ENCODE data around the gene SLC9A9. TPM values are rescaled to one million over a fixed set of nuclear protein-coding genes. Genes with fewer than 3 reads are reported as not detected.

SLC9A9 gene
- total RNA-seq, 1 experiment from 2014 or later: 1.4 TPM

DNA sequence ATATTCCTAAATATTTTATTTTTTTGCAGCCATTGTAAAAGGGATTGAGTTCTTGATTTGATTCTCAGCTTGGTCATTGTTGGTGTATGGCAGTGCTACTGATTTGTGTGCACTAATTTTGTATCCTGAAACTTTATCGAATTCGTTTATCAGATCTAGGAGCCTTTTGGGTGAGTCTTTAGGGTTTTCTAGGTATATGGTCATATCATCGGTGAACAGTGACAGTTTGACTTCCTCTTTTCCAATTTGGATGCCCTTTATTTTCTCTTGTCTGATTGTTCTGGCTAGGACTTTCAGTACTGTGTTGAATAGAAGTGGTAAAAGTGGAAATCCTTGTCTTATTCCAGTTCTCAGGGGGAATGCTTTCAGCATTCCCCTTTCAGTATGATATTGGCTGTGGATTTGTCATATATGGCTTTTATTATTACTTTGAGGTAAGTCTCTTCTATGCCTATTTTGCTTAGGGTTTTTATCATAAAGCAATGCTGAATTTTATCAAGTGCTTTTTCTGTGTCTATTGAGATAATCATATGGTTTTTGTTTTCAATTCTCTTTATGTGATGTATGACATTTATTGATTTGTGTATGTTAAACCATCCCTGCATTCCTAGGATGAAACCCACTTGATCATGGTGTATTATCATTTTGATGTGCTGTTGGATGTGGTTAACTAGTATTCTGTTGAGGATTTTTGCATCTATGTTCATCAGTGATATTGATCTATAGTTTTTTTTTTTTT is 11.4 kb upstream of the SLC9A9 start:
- CTCF ChIA-PET: no interaction called here
- intact Hi-C loops (cut with micrococcal nuclease; ENCODE audit: unreplicated experiment): no loop called here
- H3K36me3 ChIP-seq (ENCODE audit: insufficient read depth, low read length, poor library complexity, severe bottlenecking): no peaks in the 10 kb centered on the region
- TF ChIP-seq, protein P1, sequence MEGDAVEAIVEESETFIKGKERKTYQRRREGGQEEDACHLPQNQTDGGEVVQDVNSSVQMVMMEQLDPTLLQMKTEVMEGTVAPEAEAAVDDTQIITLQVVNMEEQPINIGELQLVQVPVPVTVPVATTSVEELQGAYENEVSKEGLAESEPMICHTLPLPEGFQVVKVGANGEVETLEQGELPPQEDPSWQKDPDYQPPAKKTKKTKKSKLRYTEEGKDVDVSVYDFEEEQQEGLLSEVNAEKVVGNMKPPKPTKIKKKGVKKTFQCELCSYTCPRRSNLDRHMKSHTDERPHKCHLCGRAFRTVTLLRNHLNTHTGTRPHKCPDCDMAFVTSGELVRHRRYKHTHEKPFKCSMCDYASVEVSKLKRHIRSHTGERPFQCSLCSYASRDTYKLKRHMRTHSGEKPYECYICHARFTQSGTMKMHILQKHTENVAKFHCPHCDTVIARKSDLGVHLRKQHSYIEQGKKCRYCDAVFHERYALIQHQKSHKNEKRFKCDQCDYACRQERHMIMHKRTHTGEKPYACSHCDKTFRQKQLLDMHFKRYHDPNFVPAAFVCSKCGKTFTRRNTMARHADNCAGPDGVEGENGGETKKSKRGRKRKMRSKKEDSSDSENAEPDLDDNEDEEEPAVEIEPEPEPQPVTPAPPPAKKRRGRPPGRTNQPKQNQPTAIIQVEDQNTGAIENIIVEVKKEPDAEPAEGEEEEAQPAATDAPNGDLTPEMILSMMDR (conservative IDR thresholded peaks at IDR 0.05; ENCODE audit: low read depth, low read length): no peak
- TF ChIP-seq EZH2 (IDR thresholded peaks at IDR 0.05; ENCODE audit: borderline replicate concordance, low read depth, low read length, poor library complexity, severe bottlenecking): no peak
- H3K27ac ChIP-seq (ENCODE audit: low read depth, low read length, poor library complexity, severe bottlenecking): no peak overlapping the region
- H3K4me1 ChIP-seq (ENCODE audit: insufficient read depth, low read length, poor library complexity, severe bottlenecking): no peaks in the 10 kb centered on the region
- no peaks in the 10 kb centered on the region for H3K9me3 ChIP-seq (ENCODE audit: low read depth, low read length, poor library complexity, severe bottlenecking)
- POLR2A ChIA-PET (ENCODE audit: low non-redundant PET): no interaction called here
- no peak for DNase-seq (ENCODE audit: low spot score)
- BruUV-seq (replicated peaks): no TSS peak
- H3K4me3 ChIP-seq (ENCODE audit: low read depth, low read length, poor library complexity, severe bottlenecking): no peak overlapping the region
- H3K27me3 ChIP-seq (replicated peaks; ENCODE audit: insufficient read depth, low read depth, low read length, poor library complexity): no peaks in the 10 kb centered on the region

DNA sequence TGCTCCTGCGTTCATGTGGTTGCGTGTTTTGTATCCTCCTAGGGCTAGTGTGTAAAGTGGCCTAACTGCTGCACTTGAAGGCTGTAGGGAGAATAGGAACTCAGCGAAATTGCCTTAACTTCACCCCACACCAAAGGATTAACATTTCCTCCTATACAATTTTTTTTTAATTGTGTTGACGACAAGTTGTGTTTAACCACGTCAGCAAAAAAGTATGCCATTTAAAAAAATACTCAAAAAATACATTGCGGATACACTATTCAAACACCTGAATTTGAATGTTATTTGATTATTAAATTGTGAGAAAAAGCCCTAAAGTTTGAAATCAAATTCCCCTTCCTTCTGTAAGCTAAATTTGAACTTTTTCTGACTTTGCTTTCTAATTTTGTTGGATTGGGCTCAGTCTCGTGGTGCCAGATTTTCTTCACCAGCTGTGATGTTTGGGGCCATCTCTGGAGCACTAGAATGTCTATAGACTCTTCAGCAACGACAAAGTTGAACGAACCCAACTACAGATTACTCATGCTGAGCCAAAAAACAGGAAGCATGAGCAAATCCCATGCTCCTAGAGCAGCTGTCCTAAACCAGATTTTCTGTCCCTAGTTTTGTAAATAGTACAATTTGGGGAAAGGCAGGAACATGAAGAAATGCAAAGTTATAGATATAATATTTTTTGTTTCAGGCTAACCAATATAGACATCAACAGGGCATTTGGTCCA is 8.1 kb upstream of the SLC9A9 start:
- Histone ChIP-seq H3K9me3 (ENCODE audit: low read depth, low read length, poor library complexity, severe bottlenecking) (no peaks in the 10 kb centered on the region), H3K4me3 (ENCODE audit: low read depth, low read length, poor library complexity, severe bottlenecking) (no peak overlapping the region), H3K27me3 (replicated peaks; ENCODE audit: insufficient read depth, low read depth, low read length, poor library complexity) (no peaks in the 10 kb centered on the region), H3K27ac (ENCODE audit: low read depth, low read length, poor library complexity, severe bottlenecking) (no peak overlapping the region), H3K4me1 (ENCODE audit: insufficient read depth, low read length, poor library complexity, severe bottlenecking) (no peaks in the 10 kb centered on the region), H3K36me3 (ENCODE audit: insufficient read depth, low read length, poor library complexity, severe bottlenecking) (no peaks in the 10 kb centered on the region)
- ChIA-PET CTCF (no interaction called here), POLR2A (ENCODE audit: low non-redundant PET) (no interaction called here)
- BruUV-seq (replicated peaks): no TSS peak
- intact Hi-C loops (cut with micrococcal nuclease; ENCODE audit: unreplicated experiment): no loop called here
- no peak for DNase-seq (ENCODE audit: low spot score)
- TF ChIP-seq, protein P1 (conservative IDR thresholded peaks at IDR 0.05; ENCODE audit: low read depth, low read length): no peak
- TF ChIP-seq EZH2 (IDR thresholded peaks at IDR 0.05; ENCODE audit: borderline replicate concordance, low read depth, low read length, poor library complexity, severe bottlenecking): no peak

GRCh38 chr3:143855183-143855582 is 6.9 kb upstream of the SLC9A9 start:
- intact Hi-C loops (cut with micrococcal nuclease; ENCODE audit: unreplicated experiment): no loop called here
- BruUV-seq (replicated peaks): no TSS peak

More at GRCh38 chr3:143855183-143855582, 6.9 kb upstream of the SLC9A9 start:
- TF ChIP-seq, protein P1 (conservative IDR thresholded peaks at IDR 0.05; ENCODE audit: low read depth, low read length): no peak
- CTCF ChIA-PET: no interaction called here
- Histone ChIP-seq H3K4me1 (ENCODE audit: insufficient read depth, low read length, poor library complexity, severe bottlenecking) (no peaks in the 10 kb centered on the region), H3K27me3 (replicated peaks; ENCODE audit: insufficient read depth, low read depth, low read length, poor library complexity) (no peaks in the 10 kb centered on the region), H3K36me3 (ENCODE audit: insufficient read depth, low read length, poor library complexity, severe bottlenecking) (no peaks in the 10 kb centered on the region), H3K4me3 (ENCODE audit: low read depth, low read length, poor library complexity, severe bottlenecking) (no peak overlapping the region), H3K9me3 (ENCODE audit: low read depth, low read length, poor library complexity, severe bottlenecking) (no peaks in the 10 kb centered on the region), H3K27ac (ENCODE audit: low read depth, low read length, poor library complexity, severe bottlenecking) (no peak overlapping the region)
- DNase-seq (ENCODE audit: low spot score): no peak
- POLR2A ChIA-PET (ENCODE audit: low non-redundant PET): no interaction called here
